Heart left ventricle (tissue), 13 donors: ENCODE results near the gene NABP2.

Source experiments
- CTCF ChIP-seq, 12 donors: fragments of 200-600 bp; sonication (generic) in 4 of 12; IDR thresholded peaks; one replicate each; pipeline versions ENCODE4 v1.5.0 to v1.8.0; 2018 to 2022; ENCODE audit warnings: antibody characterized with exemption in 12 of 12, mild to moderate bottlenecking in 5 of 12
- POLR2A ChIP-seq, 2 donors: fragments of 450-650 bp; IDR thresholded peaks; one replicate each; pipeline ENCODE4 v1.6.1; 2017; ENCODE audit warnings: antibody characterized with exemption in 2 of 2, mild to moderate bottlenecking in 2 of 2, moderate library complexity in 2 of 2
- donor health status: ischemic (EF 13 %, LVEDD 7.1; RV severe dilation, severe dysfunction).
- donor health status: DM: no; HTN: yes; CAD: no.
- donor health status: DM: no; HTN: no; CAD: no.
- donor health status: ischemic (EF 25% LVEDD 6.9; RV normal size, moderate dysfunction).
- donor health status: ischemic (EF 25% LVEDD 5.7; RV mildly dilated, moderate dysfunction).
- donor health status: ischemic (EF 35%, LVEDD 5.7; RV mildly dilated, moderate dysfunction).
- donor health status: nonischemic (EF 11% LVEDD 7.7; RV severe dilation, severe dysfunction).
- donor health status: DM: yes; HTN: yes; CAD: no.
- donor health status: PGD.
- donor health status: ischemic (EF 29% LVEDD 5.4; RV normal size, mild dysfunction).
- donor health status: nonischemic (EF 23%, LVEDD 6.1; RV moderate dilation, normal function).

GRCh38 chr12:56208006-56208405 lies 16.1 kb upstream of the NABP2 start:
- TF ChIP-seq CTCF (IDR thresholded peaks at IDR 0.05) (no peak), POLR2A (IDR thresholded peaks at IDR 0.05) (no peak)
